Endothelial cell of umbilical vein (primary cell): Measurements from ENCODE around the gene KCNH5. TPM values are rescaled to one million over a fixed set of nuclear protein-coding genes. Genes with fewer than 3 reads are reported as not detected.
"Not testable (repeated sequence)": the region's sequence is repeated elsewhere in the genome, so short reads cannot be mapped to it uniquely, and the experiment has no call there.

ENCODE experiments used
- BruUV-seq: library from RNA; stranded (reverse); fragments of 400-500 nt; replicated peaks from 2 replicates; lab custom pipeline; 2021; lab: Mats Ljungman, UMichigan
- CTCF ChIA-PET: fragments of 300-600, 350-600 bp; sonication (Branson Sonifier 250); formaldehyde crosslinking; loops from one replicate; lab custom pipeline; 2021; ENCODE audit warnings: antibody characterized with exemption, inconsistent platforms; lab: Charles Lee
- POLR2A ChIA-PET: fragments of 300-600, 350-600 bp; sonication (Branson Sonifier 250); formaldehyde crosslinking; loops from one replicate; lab custom pipeline; 2021; ENCODE audit warnings: antibody characterized with exemption, inconsistent platforms; lab: Charles Lee
- DNase-seq: peaks from one replicate; pipeline ENCODE4 v3.0.0-alpha.2; 2011; ENCODE audit warnings: low read depth, low spot score
- FAIRE-seq: peaks from 2 replicates; lab custom pipeline; 2011; peaks lifted over from hg19 to GRCh38; lab: Jason Lieb, UNC
- H2AFZ ChIP-seq: 2 replicates; pipeline ENCODE4 v1.6.0; 2012; ENCODE audit warnings: low read depth, low read length, control low read depth, inconsistent platforms
- H3K27ac ChIP-seq: 2 replicates; pipeline ENCODE4 v1.5.1; 2011; ENCODE audit warnings: low read depth, mild to moderate bottlenecking, control low read depth, low read length, moderate library complexity; ENCODE audit not compliant: insufficient read depth
- H3K27me3 ChIP-seq, 2 experiments: 2 replicates each; pipeline versions ENCODE4 v1.6.0 to v1.6.1; 2011; ENCODE audit warnings: low read length in 2 of 2, mixed read lengths in 1 of 2; ENCODE audit not compliant: control insufficient read depth in 2 of 2, insufficient read depth in 2 of 2
- H3K36me3 ChIP-seq, 2 experiments: 2 replicates in 1 of 2; 3 replicates in 1 of 2; pipeline ENCODE4 v1.5.1; 2011; ENCODE audit warnings: low read length in 2 of 2, mild to moderate bottlenecking in 1 of 2, moderate library complexity in 1 of 2; ENCODE audit not compliant: control insufficient read depth in 2 of 2, insufficient read depth in 2 of 2; ENCODE audit errors: extremely low read depth in 1 of 2
- H3K4me1 ChIP-seq: 3 replicates; pipeline ENCODE4 v1.5.1; 2011; ENCODE audit warnings: mild to moderate bottlenecking, low read length; ENCODE audit not compliant: control insufficient read depth, insufficient read depth; ENCODE audit errors: extremely low read depth
- H3K4me2 ChIP-seq: 2 replicates; pipeline ENCODE4 v1.6.1; 2011; ENCODE audit warnings: low read length, control low read depth, mixed read lengths; ENCODE audit not compliant: insufficient read depth
- H3K4me3 ChIP-seq, 3 experiments: fragments of 200-600 bp in 1 of 3; sonication (generic), shearing (Covaris generic) in 1 of 3; replicated peaks in 1 of 3; 2 replicates each; pipeline ENCODE4 v1.5.1; 2011 to 2016; ENCODE audit warnings: control low read depth in 3 of 3, low read length in 3 of 3, mild to moderate bottlenecking in 2 of 3, inconsistent platforms in 1 of 3, low read depth in 1 of 3, moderate library complexity in 1 of 3; ENCODE audit not compliant: insufficient read depth in 1 of 3
- H3K79me2 ChIP-seq: 2 replicates; pipeline ENCODE4 v1.6.0; 2012; ENCODE audit warnings: low read length, inconsistent platforms; ENCODE audit not compliant: control insufficient read depth, insufficient read depth
- H3K9ac ChIP-seq: replicated peaks from 2 replicates; pipeline ENCODE3; 2011; ENCODE audit warnings: low read length, control low read depth; ENCODE audit not compliant: insufficient read depth; ENCODE audit errors: extremely low read depth
- H3K9me1 ChIP-seq: replicated peaks from 3 replicates; pipeline ENCODE4 v1.6.0; 2011; ENCODE audit warnings: mild to moderate bottlenecking, low read length; ENCODE audit not compliant: control insufficient read depth, insufficient read depth; ENCODE audit errors: extremely low read depth
- H3K9me3 ChIP-seq: replicated peaks from 2 replicates; pipeline ENCODE4 v1.5.1; 2012; ENCODE audit warnings: low read length, inconsistent platforms; ENCODE audit not compliant: control insufficient read depth, insufficient read depth
- H4K20me1 ChIP-seq: replicated peaks from 2 replicates; pipeline ENCODE3; 2011; ENCODE audit warnings: mild to moderate bottlenecking, low read length; ENCODE audit not compliant: control insufficient read depth, insufficient read depth; ENCODE audit errors: extremely low read depth
- EZH2 ChIP-seq: IDR thresholded peaks from 2 replicates; pipeline ENCODE4 v1.6.1; 2012; ENCODE audit warnings: borderline replicate concordance, low read depth, mild to moderate bottlenecking, moderate library complexity, low read length, inconsistent platforms; ENCODE audit not compliant: severe bottlenecking
- POLR2A ChIP-seq: IDR thresholded peaks from 2 replicates; pipeline ENCODE4 v1.6.1; 2012; ENCODE audit warnings: low read depth, mild to moderate bottlenecking, control low read depth, low read length
- POLR2AphosphoS5 ChIP-seq: IDR thresholded peaks from 2 replicates; pipeline ENCODE4 v1.6.1; 2012; ENCODE audit warnings: low read depth, mild to moderate bottlenecking, control low read depth, low read length, moderate library complexity; ENCODE audit not compliant: insufficient read depth
- dilution Hi-C: fragments of 300-500 bp; cut with MboI; formaldehyde crosslinking; loops from one replicate; pipeline ENCODE4 v1.15.0; 2019; ENCODE audit warnings: low sequenced_read_pairs; ENCODE audit not compliant: extremely low pct_ligation_motif_present
- intact Hi-C: fragments of 100-400 bp; cut with micrococcal nuclease; formaldehyde crosslinking; loops from one replicate; pipeline ENCODE4 v1.10.0; 2022
- polyA plus RNA-seq, 4 experiments: library from polyadenylated mRNA; depleted of rRNA in 3 of 4; stranded (reverse) in 3 of 4; unstranded in 1 of 4; fragments of >200 nt; gene quantifications; 2 replicates each; pipeline versions ENCODE4 v1.2.1 to v1.2.3, GENCODE V29; 2011 to 2012; ENCODE audit warnings: missing spikeins in 1 of 4
- total RNA-seq: library from RNA; stranded (reverse); gene quantifications from 2 replicates; pipeline ENCODE4 v1.2.3, GENCODE V29; 2021
- TF ChIP-seq, protein P1 (sequence below): IDR thresholded peaks from 2 replicates; pipeline ENCODE4 v1.6.1; 2011; ENCODE audit not compliant: insufficient read depth, insufficient read length

KCNH5 gene
- total and polyA plus RNA-seq, 2 donors (not counting 3 experiments of a cell fraction or from before 2014, with no cell fraction given) = not detected

DNA sequence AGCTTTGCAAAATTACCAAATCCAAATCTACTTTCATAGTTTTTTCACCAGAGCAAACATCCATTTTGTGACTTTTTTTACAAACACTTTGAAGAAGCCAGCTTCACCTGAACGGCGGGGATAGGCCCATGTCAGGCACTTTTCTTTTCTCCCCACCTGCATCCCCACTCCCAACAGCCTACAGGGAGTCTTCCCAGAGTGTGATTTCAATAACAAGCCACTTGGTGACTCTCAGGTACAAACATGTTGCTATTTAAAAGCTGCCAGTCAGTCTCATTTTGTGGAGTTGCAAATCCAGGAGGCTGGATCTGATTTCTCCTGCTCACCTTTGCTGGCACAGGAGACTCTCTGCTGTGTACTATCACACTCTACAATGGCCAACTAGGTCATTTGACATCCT, 285.5 kb downstream of the KCNH5 start:
- H3K27ac ChIP-seq = no peak overlapping the region
- POLR2A ChIA-PET = no interaction called here

DNA sequence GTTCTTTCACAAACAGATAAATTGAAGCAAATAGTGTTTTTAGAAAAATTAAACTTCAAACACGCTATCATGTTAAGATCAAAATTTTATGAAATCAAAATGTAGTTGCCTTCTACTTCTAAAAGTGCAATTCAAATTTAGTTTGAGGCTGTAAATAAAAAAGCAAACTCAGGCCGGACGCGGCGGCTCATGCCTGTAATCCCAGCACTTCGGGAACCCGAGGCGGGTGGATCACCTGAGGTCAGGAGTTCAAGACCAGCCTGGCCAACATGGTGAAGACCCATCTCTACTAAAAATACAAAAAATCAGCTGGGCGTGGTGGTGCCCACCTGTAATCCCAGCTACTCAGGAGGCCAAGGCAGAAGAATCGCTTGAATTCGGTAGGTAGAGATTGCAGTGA, 298.4 kb downstream of the KCNH5 start:
- CTCF ChIA-PET, H3K9me1 ChIP-seq, H3K27ac ChIP-seq, H4K20me1 ChIP-seq, dilution Hi-C loops, H3K9ac ChIP-seq, POLR2A ChIA-PET, DNase-seq, H3K4me2 ChIP-seq, H3K4me1 ChIP-seq, FAIRE-seq, BruUV-seq, H3K79me2 ChIP-seq, H3K27me3 ChIP-seq, H3K4me3 ChIP-seq, H3K9me3 ChIP-seq, intact Hi-C loops, H3K36me3 ChIP-seq, H2AFZ ChIP-seq: not testable (repeated sequence)

More for the DNA sequence above, 285.5 kb downstream of the KCNH5 start:
- dilution Hi-C loops = no loop called here
- no peak overlapping the region for H3K4me3 ChIP-seq
- H3K9me1 ChIP-seq = no peaks in the 10 kb centered on the region
- H3K4me1 ChIP-seq = no peaks in the 10 kb centered on the region
- H3K36me3 ChIP-seq = no peaks in the 10 kb centered on the region
- no peak for DNase-seq
- H2AFZ ChIP-seq = no peak overlapping the region
- no peaks in the 10 kb centered on the region for H3K79me2 ChIP-seq
- H3K9ac ChIP-seq = no peak overlapping the region
- CTCF ChIA-PET = no interaction called here
- BruUV-seq = no TSS peak
- no peak for FAIRE-seq
- no peaks in the 10 kb centered on the region for H3K9me3 ChIP-seq
- no peak overlapping the region for H3K4me2 ChIP-seq
- no peaks in the 10 kb centered on the region for H3K27me3 ChIP-seq
- intact Hi-C loops = no loop called here
- H4K20me1 ChIP-seq = no peaks in the 10 kb centered on the region
- TF ChIP-seq POLR2A (no peak), POLR2AphosphoS5 (no peak), EZH2 (no peak)
- TF ChIP-seq, protein P1, sequence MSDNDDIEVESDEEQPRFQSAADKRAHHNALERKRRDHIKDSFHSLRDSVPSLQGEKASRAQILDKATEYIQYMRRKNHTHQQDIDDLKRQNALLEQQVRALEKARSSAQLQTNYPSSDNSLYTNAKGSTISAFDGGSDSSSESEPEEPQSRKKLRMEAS = no peak
